Stimulated activated memory B cell treated with anti-CD40 and anti-IgM and Interleukin-4, amounts not matched to agents 10 μg/mL and 1 μg/mL and 100 μg/mL, for 72 hours (primary cell): ENCODE results near the gene RBP7.
A peak's percentile ranks its signal among the peaks of the same experiment; 100 is the strongest.
"Not testable (repeated sequence)": the region's sequence is repeated elsewhere in the genome, so short reads cannot be mapped to it uniquely, and the experiment has no call there.

Experiments used
- ATAC-seq: fragments of 150-1000 bp; cut with Tn5 transposase; 2 replicates; pipeline ENCODE4 v1.10.0; 2021
- H3K27ac Mint-ChIP-seq: one replicate; pipeline ENCODE4 v1.8.0; 2022; ENCODE audit warnings: mild to moderate bottlenecking, mixed read lengths
- H3K27me3 Mint-ChIP-seq: one replicate; pipeline ENCODE4 v1.8.0; 2022; ENCODE audit warnings: mixed read lengths
- H3K36me3 Mint-ChIP-seq: one replicate; pipeline ENCODE4 v1.8.0; 2022; ENCODE audit warnings: mixed read lengths
- H3K4me1 Mint-ChIP-seq: one replicate; pipeline ENCODE4 v1.8.0; 2022; ENCODE audit warnings: mixed read lengths
- H3K4me3 Mint-ChIP-seq: one replicate; pipeline ENCODE4 v1.8.0; 2022; ENCODE audit warnings: mild to moderate bottlenecking, moderate library complexity, mixed read lengths
- H3K9me3 Mint-ChIP-seq: one replicate; pipeline ENCODE4 v1.8.0; 2022; ENCODE audit warnings: mixed read lengths

The RBP7 gene

DNA sequence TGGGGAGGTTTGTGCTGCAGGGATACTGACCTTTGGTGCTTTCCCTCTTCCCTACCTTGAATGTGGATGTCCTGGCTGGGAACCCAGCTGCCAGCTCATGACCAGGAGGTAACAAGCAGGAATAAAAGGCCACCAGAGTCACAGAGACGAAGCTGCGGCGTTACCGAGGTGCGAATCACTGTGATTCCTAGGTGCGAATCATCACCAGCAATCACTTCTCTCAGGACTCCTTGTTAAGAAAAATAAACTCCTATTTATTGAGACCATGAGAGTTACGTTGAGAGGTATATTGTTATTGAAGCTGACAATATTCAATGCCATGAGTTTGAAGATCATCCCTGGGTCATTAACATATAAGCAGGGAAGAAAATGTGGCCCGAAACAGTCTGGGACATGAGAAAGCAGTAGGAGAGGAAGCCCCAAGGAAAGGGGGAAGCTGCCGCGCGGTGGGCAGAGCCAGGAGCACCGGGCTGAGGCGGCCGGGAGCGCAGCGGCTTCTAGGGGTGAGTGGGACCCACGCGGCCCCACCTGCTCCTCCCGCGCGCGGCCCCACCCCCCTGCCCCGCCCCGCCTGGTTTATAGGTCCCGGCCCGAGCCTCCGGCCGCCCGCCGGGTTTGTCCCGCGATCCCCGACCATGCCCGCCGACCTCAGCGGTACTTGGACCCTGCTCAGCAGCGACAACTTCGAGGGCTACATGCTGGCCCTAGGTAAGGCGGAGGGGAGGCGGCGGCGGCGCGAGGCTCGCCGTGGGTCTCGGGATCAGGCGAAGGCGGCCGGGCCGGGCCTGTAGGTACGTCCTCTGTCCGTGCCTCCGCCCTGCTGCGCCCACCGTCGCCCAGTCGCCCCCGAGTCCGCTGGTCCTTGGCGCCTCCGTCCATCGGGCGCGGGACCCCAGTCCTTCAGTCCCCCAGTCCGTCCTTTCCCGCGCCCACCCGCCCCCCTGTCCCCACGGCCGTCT is at the start of gene RBP7:
Gene RBP7, plus strand, starts transcription at position 605 of the 959 bp plus-strand sequence. Its CDS starts 31 bp downstream, at position 636.
- ATAC-seq, result peak; percentile 27
- no peaks in the 10 kb centered on the region for H3K9me3 Mint-ChIP-seq
- H3K36me3 Mint-ChIP-seq, result no peaks in the 10 kb centered on the region
- H3K4me1 Mint-ChIP-seq, result no peaks in the 10 kb centered on the region
- peak within 1 kb of the TSS; percentile 77 for H3K4me3 Mint-ChIP-seq
- H3K27me3 Mint-ChIP-seq, result peaks cover 28% of the 10 kb centered on the region
- H3K27ac Mint-ChIP-seq, result no peak within 1 kb of the TSS

GRCh38 chr1:9957726-9958125 is 39.3 kb upstream of the RBP7 start:
- no peaks in the 10 kb centered on the region for H3K9me3 Mint-ChIP-seq
- no peaks in the 10 kb centered on the region for H3K36me3 Mint-ChIP-seq
- no peak overlapping the region for H3K4me3 Mint-ChIP-seq
- no peak overlapping the region for H3K27ac Mint-ChIP-seq
- no peaks in the 10 kb centered on the region for H3K27me3 Mint-ChIP-seq
- H3K4me1 Mint-ChIP-seq, result peaks cover 18% of the 10 kb centered on the region
- no peak for ATAC-seq

GRCh38 chr1:9960011-9960410 is 37.0 kb upstream of the RBP7 start:
- H3K27me3 Mint-ChIP-seq, result no peaks in the 10 kb centered on the region
- no peaks in the 10 kb centered on the region for H3K9me3 Mint-ChIP-seq
- H3K4me1 Mint-ChIP-seq, result peaks cover 18% of the 10 kb centered on the region
- no peaks in the 10 kb centered on the region for H3K36me3 Mint-ChIP-seq
- no peak for ATAC-seq
- no peak overlapping the region for H3K4me3 Mint-ChIP-seq
- peak overlapping the region; percentile 79 for H3K27ac Mint-ChIP-seq

DNA sequence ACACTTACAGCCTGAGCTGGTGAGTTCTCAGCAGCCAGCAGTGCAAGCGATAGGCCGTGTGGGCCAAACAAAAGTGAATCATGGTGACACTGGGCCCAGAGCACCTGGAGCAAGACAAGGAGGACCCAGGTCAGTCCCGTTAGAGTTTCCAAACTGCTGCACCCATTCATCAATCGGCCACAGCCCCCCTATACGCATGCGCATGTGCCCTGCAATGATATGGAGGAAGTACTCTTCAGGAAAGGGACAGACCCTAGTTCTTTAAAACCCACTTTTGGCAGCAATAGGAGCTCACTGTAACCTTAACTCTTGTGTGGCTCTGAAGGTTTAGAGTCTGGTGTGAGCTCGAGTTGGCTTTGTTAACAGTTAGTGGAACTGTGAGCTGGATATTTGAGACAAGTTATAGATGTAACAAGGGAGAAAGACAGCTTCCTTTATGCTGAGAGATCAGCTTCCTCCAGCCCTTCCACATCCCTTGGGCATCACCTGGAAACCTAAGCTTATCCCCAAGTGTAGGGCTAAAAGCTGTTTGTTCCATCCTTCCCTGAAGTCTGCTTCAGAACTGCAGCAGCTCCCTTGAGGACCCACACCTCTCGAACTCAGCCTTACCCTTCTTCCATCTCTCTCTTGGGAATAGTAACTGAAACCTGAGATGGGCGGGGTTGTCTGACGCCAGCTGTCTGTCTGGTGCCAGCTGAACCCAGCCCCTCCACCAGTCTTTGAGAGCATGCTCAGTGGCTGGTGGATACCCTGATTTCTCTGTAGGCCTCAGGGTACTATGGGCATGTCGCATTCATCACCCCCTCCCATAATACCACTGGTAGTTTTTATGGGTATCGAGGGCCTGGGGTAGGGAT is 36.1 kb upstream of the RBP7 start:
- H3K27me3 Mint-ChIP-seq, result no peaks in the 10 kb centered on the region
- no peaks in the 10 kb centered on the region for H3K36me3 Mint-ChIP-seq
- peak; percentile 96 for ATAC-seq

GRCh38 chr1:9984253-9984652 is 12.8 kb upstream of the RBP7 start:
- no peak for ATAC-seq
- Mint-ChIP-seq H3K27ac (no peak overlapping the region), H3K4me1 (no peaks in the 10 kb centered on the region), H3K27me3 (no peaks in the 10 kb centered on the region), H3K9me3 (no peaks in the 10 kb centered on the region), H3K4me3 (no peak overlapping the region), H3K36me3 (peaks cover 21% of the 10 kb centered on the region)

More for the DNA sequence above, 36.1 kb upstream of the RBP7 start:
- Mint-ChIP-seq H3K9me3 (no peaks in the 10 kb centered on the region), H3K4me3 (peak overlapping the region; percentile 32), H3K4me1 (peaks cover 18% of the 10 kb centered on the region), H3K27ac (peak overlapping the region; percentile 79)

DNA sequence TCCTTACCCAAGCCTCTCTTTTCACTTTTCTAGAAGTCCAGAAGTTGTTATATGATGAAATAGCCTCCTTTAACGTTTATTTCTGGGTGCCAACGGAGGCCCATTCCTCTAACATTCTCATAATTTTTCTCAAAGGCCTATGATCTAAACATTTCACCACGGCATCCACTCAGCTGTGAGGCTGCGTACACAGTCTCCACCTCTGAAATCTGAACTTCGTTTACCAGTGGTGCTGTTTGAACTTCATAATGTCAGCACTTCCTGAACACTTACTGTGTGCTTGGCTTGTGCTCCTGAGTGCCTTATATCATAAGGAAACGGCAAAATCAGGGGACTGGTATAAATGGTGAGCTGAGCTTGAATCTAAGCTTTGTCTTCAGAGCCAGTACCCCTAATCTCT is 12.0 kb upstream of the RBP7 start:
- Mint-ChIP-seq H3K36me3 (peaks cover 21% of the 10 kb centered on the region), H3K27me3 (no peaks in the 10 kb centered on the region), H3K4me1 (no peaks in the 10 kb centered on the region), H3K9me3 (no peaks in the 10 kb centered on the region), H3K27ac (no peak overlapping the region), H3K4me3 (no peak overlapping the region)
- ATAC-seq, result no peak

DNA sequence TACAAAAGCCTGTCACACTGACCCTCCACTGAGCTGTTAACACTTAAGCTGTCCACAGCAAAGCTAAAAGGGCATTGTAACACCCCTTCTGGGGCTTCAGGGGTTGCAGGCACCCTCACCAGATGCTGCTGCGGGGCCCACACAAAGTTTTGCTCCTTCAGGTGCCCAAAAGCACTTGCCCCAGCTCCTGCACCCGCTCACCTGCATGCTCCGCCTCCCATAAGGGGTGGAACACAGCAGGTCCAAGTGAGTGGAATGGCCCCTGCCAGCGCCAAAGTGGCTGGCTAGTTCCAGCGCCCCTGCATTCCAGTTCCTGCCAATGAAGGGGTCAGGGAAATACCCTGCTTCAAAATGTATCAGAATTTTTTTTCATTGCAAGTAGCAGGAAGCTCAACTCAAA is 7.3 kb upstream of the RBP7 start:
- no peaks in the 10 kb centered on the region for H3K27me3 Mint-ChIP-seq
- no peak overlapping the region for H3K4me3 Mint-ChIP-seq
- peaks cover 4% of the 10 kb centered on the region for H3K36me3 Mint-ChIP-seq

GRCh38 chr1:9990944-9991343 is 6.1 kb upstream of the RBP7 start:
- no peaks in the 10 kb centered on the region for H3K27me3 Mint-ChIP-seq
- H3K36me3 Mint-ChIP-seq, result no peaks in the 10 kb centered on the region
- no peak for ATAC-seq
- H3K4me1 Mint-ChIP-seq, result no peaks in the 10 kb centered on the region
- no peak overlapping the region for H3K4me3 Mint-ChIP-seq
- no peaks in the 10 kb centered on the region for H3K9me3 Mint-ChIP-seq
- H3K27ac Mint-ChIP-seq, result no peak overlapping the region

More for the DNA sequence above, 7.3 kb upstream of the RBP7 start:
- ATAC-seq, result no peak
- no peak overlapping the region for H3K27ac Mint-ChIP-seq
- H3K9me3 Mint-ChIP-seq, result no peaks in the 10 kb centered on the region
- H3K4me1 Mint-ChIP-seq, result no peaks in the 10 kb centered on the region

- H3K27ac Mint-ChIP-seq, result no peak overlapping the region
- H3K9me3 Mint-ChIP-seq, result no peaks in the 10 kb centered on the region
These were observed 4.1 kb upstream of the RBP7 start for GRCh38 chr1:9992910-9993309.

DNA sequence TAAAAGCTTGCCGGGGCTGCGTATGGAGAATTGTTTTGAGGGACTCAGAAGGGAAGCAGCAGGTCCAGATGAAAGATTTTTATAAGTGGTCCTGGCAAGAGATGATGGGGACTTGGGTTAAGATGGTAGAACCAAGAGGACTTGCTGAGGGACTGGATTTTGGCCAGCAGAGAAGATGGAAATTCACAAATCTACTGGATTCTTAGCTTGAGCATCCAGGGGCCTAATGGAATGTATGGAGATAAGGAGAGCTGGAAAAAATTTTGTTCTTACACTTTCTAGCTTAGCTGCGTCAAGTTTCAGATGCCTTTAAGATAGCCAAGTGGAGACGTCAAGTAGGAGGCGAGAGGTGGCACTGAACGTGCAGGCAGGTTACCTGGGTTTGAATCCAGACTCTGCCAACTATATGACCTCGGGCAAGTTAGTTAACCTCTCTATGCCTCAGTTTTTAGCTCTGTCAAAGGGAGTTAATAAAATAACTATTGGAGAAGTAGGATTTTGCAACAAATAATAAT is 3.4 kb upstream of the RBP7 start:
- Mint-ChIP-seq H3K27me3 (peaks cover 22% of the 10 kb centered on the region), H3K27ac (no peak overlapping the region), H3K36me3 (no peaks in the 10 kb centered on the region), H3K9me3 (no peaks in the 10 kb centered on the region), H3K4me3 (no peak overlapping the region), H3K4me1 (no peaks in the 10 kb centered on the region)
- ATAC-seq, result no peak

More at GRCh38 chr1:9992910-9993309, 4.1 kb upstream of the RBP7 start:
- peaks cover 15% of the 10 kb centered on the region for H3K27me3 Mint-ChIP-seq
- H3K4me3 Mint-ChIP-seq, result no peak overlapping the region
- ATAC-seq, result no peak
- H3K36me3 Mint-ChIP-seq, result no peaks in the 10 kb centered on the region
- no peaks in the 10 kb centered on the region for H3K4me1 Mint-ChIP-seq

DNA sequence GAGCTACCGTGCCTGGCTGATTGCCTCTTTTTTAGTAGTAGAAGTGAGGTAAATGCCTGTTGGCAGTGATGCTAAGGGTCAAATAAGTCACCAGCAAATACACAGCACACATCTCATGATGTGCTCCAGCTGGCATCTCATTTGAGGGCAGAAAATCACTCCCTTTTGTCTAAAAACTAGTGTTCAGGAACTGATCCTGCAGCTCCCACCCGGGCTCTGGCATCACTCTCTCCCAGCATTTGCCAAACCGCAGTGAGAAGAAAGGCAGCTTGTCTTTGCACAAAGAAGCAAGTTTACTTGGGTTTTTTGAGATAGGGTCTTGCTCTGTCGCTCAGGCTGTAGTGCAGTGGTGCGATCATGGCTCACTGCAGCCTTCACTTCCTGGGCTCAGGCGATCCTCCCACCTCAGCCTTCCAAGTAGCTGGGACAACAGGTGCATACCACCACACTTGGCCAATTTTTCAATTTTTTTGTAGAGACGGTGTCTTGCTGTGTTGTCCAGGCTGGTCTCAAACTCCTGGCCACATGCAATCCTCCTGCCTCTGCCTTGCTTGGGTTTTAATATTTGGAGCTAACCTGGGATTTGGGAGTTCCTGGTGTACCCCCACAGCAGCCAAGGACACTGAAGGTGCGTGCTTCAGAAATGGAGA is 4.1 kb downstream of the RBP7 start:
- Mint-ChIP-seq H3K27me3 (peaks cover 52% of the 10 kb centered on the region), H3K36me3 (no peaks in the 10 kb centered on the region)
- no peak for ATAC-seq

GRCh38 chr1:10005248-10005647 is 8.2 kb downstream of the RBP7 start:
- not testable (repeated sequence) for H3K27ac Mint-ChIP-seq
- H3K27me3 Mint-ChIP-seq, result peaks cover 25% of the 10 kb centered on the region

More for the DNA sequence above, 4.1 kb downstream of the RBP7 start:
- no peaks in the 10 kb centered on the region for H3K9me3 Mint-ChIP-seq
- H3K4me1 Mint-ChIP-seq, result no peaks in the 10 kb centered on the region
- no peak overlapping the region for H3K4me3 Mint-ChIP-seq
- H3K27ac Mint-ChIP-seq, result no peak overlapping the region

DNA sequence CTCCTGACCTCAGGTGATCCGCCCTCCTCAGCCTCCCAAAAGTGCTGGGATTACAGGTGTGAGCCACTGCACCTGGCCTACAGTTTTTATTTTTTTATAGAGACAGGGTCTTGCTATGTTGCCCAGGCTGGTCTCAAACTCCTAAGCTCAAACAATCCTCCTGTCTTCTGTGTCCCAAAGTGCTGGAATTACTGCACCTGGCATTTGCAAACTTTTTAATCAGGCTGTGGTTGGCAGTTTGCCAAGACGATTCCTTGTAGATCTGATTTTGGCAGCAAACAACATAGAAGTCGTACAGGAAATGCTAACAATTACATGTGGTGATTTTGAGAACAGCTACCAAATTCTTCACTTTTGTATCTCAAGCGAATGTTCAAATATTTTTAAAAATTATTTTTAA is 10.1 kb downstream of the RBP7 start:
- H3K27ac Mint-ChIP-seq, result no peak overlapping the region
- no peaks in the 10 kb centered on the region for H3K36me3 Mint-ChIP-seq
- H3K27me3 Mint-ChIP-seq, result peaks cover 25% of the 10 kb centered on the region
- no peaks in the 10 kb centered on the region for H3K4me1 Mint-ChIP-seq
- ATAC-seq, result no peak
- no peak overlapping the region for H3K4me3 Mint-ChIP-seq
- no peaks in the 10 kb centered on the region for H3K9me3 Mint-ChIP-seq

More at GRCh38 chr1:10005248-10005647, 8.2 kb downstream of the RBP7 start:
- not testable (repeated sequence) for H3K9me3 Mint-ChIP-seq, H3K4me3 Mint-ChIP-seq, H3K4me1 Mint-ChIP-seq, H3K36me3 Mint-ChIP-seq, ATAC-seq

GRCh38 chr1:10014016-10014415 is 17.0 kb downstream of the RBP7 start:
- no peak for ATAC-seq
- H3K4me3 Mint-ChIP-seq, result no peak overlapping the region
- H3K4me1 Mint-ChIP-seq, result peaks cover 6% of the 10 kb centered on the region
- H3K36me3 Mint-ChIP-seq, result no peaks in the 10 kb centered on the region
- H3K27ac Mint-ChIP-seq, result no peak overlapping the region
- no peaks in the 10 kb centered on the region for H3K9me3 Mint-ChIP-seq
- no peaks in the 10 kb centered on the region for H3K27me3 Mint-ChIP-seq

GRCh38 chr1:10019561-10019960 is 22.5 kb downstream of the RBP7 start:
- ATAC-seq, result no peak
- Mint-ChIP-seq H3K27ac (peak overlapping the region; percentile 54), H3K9me3 (no peaks in the 10 kb centered on the region), H3K4me3 (no peak overlapping the region), H3K27me3 (no peaks in the 10 kb centered on the region), H3K36me3 (no peaks in the 10 kb centered on the region), H3K4me1 (peaks cover 7% of the 10 kb centered on the region)
